NCI-H187 treated with DMSO at 0.1 percent for 48 hours (cell line): ENCODE data around the gene TENM3.
"Not testable (repeated sequence)": the region's sequence is repeated elsewhere in the genome, so short reads cannot be mapped to it uniquely, and the experiment has no call there.

Experiments used
- DNase-seq: peaks from one replicate; lab custom pipeline; 2025; lab: John Stamatoyannopoulos, UW

The TENM3 gene

DNA sequence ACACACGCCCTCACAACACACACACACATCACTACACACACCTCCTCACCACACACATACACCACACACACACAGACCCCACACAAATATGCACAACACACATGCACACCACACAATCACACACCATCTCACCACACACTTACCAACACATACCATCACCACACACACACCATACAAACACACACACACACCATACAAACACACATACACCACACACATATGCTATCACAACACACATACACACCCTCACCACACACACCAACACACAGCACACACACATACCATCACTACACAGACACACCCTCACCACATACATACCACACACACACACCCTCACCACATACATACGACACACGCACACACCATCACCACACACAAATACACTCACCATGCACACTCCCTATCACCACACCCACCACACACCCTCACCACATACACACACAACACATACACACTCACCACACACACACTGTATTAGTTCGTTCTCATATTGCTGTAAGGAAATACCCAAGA lies 567.0 kb downstream of the TENM3 start:
- DNase-seq: no peak

DNA sequence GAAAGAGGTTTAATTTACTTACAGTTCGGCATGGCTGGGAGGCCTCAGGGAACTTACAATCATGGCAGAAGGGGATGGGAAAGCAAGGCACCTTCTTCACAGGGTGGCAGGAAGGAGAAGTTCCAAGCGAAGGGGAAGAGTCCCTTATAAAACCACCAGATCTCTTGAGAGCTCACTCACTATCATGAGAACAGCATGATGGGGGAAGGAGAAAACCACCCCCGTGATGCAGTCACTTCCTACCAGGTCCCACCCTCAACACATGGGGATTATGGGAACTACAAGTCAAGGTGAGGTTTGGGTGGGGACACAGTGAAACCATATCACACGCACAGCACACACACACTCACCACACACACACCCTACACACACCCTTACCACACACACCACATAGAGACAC lies 569.7 kb downstream of the TENM3 start:
- DNase-seq: no peak

DNA sequence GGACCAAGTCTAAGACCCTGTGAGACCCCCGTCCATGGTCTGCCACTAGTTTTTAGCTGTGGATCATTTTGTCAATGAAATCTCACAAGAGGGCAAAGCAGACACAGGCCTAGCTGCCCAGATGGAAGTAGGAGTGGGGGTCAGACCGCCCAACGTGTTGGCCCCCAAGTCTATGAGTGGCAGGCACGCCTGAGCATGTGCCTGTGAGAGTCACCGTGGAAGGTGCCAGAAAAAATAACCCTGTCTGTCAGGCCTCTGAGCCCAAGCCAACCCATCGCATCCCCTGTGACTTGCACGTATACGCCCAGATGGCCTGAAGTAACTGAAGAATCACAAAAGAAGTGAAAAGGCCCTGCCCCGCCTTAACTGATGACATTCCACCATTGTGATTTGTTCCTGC lies 570.9 kb downstream of the TENM3 start:
- not testable (repeated sequence) for DNase-seq

DNA sequence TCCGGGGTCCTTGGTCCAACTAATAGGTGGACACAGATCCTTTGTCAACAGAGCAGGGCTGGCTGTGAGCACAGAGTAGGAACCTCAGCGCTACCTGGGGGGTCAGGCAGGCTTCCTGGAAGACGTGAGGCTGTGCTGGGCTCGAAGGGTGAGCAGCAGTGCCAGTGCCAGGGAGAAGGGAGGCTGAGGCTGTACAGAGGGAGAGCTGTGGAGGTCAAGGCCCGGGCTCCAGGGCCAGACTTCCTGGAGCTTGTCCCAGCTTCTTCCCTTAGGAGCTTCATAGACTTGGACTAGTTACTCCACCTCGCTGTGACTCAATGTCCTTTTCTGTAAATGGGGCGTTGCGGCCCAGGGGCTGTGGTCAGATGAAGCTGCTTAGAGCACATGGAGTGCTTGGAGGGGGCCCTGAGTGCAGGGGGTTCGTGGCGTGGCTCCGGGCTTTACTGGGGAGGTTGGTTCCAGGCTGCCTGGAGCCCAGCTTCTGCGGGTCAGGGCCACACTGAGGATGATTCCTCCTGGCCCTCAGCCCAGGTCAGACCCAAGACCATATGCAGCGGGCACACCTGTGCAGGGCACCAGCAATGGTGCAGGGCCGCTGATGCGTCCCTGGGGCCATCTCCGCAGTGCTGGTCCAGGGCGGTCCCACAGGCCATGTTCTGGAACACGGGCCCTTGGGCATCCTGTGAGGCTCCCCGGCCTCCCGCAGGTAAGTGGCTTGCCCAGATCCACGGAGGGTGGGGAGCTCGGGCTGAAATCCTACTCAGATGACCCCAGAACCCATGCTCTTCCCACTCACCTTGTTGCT lies 575.9 kb downstream of the TENM3 start:
- no peak for DNase-seq

DNA sequence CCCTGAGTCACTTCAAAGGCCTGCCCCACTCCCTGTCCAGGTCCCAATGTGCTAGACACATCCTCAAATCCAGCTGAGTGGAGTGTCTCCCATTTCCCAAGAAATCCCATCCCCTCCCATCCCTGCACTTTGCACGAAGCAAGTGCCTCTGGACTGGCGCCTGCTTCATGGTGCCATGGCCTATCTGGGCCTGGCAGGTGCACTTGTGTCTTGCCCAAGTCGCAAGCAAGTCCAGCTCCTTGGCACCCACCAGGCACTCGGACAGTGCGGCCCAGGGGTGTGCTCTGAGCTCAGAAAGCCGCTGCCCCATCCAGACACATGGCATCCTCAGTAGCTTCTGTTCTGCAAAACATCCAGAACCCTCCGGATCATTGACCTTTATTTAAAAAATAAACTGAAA lies 576.5 kb downstream of the TENM3 start:
- DNase-seq: no peak

DNA sequence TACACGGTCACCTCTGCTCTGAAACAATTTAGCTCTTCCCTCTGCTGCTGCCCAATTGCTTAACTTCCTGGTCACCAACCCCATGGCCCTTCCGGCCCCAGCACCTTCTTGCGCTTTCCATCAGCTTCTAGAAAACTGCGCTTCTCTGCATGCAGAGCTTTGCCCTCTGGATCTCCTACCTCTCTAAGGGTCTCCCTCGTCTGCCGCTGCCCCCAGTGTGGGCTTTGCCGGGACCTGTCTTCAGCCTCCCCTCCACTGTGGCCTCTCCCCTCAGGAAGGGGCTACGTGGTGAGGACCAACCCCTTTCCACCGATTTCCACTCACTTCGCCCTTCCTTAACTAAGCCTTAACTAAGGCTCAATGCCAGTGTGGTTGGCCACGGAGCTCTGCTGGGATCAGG lies 579.4 kb downstream of the TENM3 start:
- DNase-seq: no peak

DNA sequence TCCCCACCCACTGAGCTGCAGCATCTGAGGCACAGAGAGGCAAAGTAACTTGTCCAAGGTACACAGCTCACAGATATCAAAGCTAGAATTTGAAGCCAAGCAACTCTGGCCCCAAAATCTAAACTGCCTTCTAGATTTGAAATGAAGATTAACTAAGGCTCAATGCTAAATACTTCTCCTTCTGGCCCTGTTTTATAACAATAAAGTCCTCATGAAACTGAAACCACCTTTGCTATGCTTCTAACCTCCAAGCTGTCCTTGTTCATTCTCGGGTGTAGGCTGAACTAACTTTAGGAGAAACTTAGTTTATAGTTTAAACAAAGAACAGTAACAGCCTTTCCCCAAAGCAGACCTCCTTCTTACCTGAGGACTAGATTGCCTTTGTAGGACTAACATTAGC lies 580.4 kb downstream of the TENM3 start:
- DNase-seq: no peak

DNA sequence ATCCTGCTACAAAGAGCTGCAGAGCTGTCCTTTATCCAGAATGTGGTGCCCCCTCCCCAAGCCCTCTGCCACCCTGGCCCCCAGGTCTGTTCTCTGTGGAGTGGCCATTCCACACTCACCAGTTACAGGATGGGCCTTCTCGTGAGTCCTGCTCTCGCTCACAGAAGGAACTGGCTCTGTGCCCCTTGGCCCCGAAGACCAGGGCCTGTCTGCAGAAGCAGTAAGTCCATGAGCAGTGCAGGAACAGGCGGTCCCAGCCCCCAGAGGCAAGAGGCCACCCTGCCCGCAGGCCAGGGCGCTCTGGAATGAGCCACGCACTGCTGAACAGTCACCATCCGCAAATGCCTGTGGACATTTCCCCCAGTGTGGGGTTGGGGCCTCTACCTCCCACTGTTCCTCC lies 581.8 kb downstream of the TENM3 start:
- DNase-seq: no peak

DNA sequence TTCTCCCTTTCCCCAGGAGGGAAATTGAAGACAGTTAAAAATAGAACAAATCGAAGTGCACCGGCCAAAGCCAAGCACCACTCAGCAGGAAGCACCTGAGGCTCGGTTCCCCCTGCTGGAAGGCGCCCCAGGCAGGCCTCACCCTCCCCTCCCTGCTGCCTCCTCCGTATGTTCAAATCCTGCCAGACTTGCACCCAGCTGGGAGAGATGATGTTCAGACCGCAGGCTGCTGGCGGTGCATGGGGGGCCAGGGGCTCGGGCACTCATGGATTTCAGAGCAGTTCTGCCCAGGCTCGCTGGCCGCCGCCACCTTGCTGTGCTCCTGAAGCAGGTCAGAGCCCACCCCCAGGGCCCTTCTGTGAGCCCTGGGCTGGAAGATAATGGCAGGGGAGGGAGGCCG lies 582.6 kb downstream of the TENM3 start:
- no peak for DNase-seq

DNA sequence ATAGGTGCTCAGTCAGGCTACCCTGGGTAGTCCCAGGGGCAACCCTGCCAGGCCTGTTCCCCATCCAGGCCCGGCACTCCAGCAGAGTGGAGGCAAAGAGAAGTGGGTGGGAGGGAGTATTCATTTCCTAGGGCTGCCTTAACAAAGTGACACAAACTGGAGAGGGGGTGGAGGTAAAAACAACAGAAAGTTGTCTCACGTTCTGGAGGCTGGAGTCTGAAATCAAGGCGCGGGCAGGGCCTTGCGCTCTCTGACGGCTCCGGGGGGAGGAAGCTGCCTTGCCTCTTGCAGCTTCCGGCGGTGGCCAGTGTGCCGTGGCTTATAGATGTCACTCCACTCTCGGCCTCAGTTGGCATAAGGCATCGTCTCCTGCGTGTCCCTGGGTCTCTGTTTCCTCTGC lies 583.2 kb downstream of the TENM3 start:
- DNase-seq: no peak

DNA sequence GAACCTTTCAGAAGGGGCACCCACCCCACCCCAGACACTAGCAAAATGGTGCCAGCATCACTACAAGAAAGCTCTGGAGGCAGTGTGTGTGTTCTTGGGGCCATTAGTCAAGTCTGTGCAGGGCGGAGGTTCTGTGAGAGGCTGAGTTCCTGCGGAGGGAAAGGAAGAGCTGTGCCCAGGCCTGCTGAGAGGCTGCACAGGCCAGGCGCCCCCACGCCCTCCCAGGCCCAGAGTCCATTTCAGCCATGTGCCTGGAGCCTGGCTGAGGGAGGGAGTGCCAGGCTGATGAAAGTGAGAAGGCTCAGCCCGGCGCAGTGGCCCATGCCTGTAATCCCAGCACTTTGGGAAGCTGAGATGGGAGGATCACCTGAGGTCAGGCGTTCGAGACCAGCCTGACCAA lies 584.0 kb downstream of the TENM3 start:
- DNase-seq: no peak

DNA sequence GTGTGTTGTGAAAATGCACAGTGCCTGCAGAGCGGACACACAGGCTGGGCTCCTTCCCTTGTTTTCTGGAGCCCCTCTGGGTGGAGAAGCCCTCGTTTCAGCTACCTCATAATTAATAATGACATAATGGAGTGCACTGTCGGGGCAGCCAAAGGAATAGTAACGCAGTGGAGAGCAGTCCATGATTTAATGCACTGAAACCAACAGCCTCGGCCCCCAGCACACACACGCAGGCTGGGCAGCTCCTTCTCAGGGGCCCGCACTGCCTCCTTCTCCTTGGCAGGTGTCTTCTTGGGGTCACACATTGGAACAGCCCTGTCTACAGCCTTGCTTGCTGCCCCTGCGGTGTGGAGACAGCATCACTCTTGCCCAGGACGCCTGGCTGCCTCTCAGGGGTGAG lies 584.8 kb downstream of the TENM3 start:
- no peak for DNase-seq

DNA sequence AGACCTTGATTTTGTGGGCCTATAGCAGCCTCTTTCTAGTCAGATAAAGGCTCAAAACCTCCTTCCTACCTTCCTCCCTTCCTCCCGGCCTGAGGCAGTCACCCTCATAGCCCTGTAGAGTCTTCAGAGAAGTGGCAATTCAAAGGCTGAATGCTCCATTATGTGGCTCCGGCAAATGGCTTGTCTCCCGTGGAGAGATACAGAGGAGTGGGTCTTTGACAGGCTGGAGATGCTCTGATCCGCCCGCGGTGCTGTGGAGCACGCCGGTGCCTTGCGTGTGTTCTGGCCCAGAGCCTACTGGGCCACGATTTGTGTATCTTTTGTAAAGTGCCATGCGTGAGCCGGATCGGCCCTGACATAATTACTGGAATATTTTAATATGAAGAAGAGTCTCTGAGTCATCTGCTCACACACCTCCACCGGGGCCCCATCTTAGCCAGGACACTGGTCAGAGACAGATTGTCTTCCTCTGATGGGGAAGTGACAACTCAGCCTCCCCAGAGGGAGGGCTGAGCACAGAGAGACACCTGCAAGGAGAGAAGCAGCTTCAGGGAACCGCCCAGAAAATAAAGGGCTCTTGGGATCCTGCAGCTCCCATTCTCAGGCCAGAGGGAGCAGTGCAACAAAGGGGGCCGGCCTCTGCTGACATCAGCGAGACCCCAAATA lies 585.3 kb downstream of the TENM3 start:
- no peak for DNase-seq

DNA sequence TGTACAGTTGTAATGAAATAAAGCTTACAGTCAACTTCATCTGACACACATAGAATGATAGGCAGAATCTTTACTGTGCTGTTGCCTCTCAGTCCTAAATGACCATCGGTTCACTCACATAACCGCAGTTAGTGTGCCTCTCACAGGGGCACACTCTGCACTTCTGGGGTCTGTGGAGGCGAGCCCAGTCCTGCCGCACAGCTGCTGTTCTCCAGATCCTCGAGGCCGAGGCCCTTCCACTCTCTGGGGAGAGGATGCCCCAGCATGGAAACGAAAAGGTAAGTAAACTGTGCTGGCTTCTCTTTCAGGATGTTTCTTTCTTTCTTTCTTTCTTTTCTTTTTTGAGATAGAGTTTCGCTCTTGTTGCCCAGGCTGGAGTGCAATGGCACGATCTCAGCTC lies 586.0 kb downstream of the TENM3 start:
- DNase-seq: no peak

DNA sequence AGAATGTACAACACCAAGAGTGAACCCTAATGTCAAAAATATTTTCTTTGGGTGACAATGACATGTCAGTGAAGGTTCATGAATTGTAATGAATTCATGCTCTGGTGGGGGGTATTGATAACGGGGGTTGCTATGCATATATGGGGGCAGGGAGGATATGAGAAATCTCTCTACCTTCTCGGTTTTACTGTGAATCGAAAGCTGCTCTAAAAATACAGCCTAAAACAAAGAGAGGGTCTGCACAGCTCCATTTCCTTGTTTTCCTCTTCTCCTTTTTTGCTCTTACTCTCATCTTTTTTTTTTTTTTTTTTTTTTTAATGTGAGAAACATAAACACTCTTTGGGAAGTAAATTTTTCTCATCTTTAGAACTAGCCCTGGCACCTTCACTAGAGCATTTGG lies 588.2 kb downstream of the TENM3 start:
- no peak for DNase-seq

DNA sequence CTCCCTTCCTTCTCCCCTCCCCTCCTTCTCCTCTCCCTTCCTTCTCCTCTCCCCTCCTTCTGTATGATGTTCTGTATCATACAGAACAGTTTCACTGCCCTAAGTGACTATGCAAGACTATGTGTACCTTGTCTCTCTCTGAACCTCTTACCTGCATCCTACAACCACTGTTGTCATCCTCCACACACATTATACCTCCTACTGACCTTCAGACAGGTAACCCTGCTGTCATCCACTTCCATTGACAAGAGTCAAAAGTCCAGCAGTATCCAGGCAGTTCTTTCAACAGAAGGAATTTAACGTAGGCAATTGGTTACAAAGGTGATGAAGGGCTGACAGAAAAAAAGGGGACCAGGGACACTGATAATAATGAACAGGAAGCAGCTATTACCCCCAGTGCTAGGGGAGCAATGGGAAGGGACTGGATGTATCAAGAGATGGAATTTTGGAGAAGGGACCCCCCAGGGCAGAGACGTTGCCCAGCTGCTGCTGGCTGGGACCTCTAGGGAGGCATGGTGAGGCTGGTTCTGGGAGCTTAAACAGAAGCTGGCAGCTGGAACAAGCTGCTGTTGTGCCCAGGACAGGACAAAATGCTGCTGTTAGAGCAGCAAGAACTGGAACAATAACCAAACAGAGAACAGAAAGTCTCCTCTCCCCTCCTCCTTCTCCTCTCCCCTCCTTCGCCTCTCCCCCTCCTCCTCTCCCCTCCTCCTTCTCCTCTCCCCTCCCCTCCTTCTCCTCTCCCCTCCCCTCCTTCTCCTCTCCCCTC lies 589.3 kb downstream of the TENM3 start:
- DNase-seq: no peak

DNA sequence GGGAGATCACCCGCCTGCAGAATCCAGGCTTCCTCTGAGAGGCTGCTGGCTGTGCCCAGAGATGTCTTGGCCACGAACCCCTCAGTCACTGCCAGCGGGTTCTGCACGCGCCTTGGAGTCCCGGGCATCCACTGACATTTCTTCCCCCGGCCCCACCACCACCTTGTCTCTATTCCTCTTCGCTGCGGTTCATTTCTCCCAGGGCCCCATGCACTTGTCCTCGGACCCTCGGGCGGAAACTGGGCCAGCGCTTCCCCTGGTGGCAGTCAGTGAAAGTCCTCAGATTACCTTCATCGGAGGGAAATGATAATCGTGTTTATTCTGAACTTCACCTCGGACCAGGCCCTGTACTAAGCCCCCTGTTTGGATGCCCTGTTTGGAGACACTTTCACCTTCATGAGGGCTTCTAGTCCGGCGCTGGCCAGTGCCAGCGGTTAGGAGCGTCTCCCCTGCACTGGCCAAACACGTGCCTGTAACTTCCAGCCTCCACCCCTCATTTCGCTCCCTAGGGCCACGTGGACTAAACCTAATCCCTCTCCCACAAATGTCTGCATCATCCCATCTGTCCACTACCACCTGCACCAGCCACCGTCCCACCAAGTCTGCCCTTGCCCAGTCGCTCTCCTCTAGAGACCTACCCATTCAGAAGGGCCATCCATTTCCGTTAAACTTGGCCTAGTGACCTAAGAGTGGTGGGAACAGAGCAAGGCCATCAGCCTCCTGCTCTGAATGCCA lies 592.0 kb downstream of the TENM3 start:
- DNase-seq: no peak

DNA sequence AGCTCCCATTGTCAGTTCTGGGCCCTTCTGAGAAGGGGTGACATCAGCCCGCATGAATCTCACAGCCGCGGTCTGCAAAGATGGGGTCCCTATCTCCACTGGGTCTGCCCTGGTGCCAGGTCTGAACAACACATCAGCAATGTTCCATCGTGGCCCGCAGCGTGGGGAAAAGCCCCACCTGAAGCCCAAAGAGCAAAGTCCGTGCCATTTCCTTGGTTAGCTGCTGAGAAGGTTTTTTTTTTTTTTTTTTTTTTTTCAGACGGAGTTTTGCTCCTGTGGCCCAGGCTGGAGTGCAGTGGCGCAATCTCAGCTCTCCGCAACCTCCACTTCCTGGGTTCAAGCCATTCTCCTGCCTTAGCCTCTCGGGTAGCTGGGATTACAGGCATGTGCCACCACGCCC lies 594.6 kb downstream of the TENM3 start:
- no peak for DNase-seq

DNA sequence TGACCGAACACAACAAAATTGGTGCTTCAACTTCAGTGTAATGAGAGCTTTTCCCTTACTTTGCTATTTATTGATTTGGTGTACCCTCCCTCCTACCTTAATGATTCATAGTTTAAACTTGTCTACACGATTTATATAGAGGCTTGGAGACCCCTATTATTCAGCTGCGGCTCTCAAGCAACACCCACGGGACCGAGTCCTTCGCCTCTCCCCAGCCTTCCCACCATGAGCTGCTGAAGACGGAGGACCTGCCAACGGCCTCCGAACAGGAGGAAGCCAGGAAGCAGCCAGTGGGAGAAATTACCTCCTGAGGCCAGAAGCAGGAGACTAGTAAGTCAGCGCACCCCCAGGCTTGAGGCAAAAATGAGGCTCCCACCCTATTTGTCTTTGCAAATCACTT lies 595.3 kb downstream of the TENM3 start:
- DNase-seq: no peak

DNA sequence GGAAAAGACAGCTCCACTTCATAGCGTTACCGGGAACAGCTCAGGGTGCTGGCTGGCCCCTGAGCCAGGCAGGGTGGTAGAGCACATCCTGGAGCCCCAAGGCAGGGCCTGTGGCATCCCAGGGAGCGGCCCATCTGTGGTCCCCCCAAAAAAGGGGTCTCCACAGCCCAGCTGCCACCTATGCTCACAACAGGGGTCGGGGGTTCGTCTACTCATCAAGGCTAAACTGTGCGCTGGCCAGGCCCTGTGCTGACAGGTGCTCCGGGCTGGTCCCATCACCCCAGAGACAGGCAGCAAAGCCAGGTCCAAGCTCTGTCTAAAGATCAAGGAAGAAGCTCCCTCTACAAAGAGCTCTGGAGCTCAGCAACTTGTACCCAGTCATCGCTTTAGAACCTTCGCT lies 596.1 kb downstream of the TENM3 start:
- no peak for DNase-seq

DNA sequence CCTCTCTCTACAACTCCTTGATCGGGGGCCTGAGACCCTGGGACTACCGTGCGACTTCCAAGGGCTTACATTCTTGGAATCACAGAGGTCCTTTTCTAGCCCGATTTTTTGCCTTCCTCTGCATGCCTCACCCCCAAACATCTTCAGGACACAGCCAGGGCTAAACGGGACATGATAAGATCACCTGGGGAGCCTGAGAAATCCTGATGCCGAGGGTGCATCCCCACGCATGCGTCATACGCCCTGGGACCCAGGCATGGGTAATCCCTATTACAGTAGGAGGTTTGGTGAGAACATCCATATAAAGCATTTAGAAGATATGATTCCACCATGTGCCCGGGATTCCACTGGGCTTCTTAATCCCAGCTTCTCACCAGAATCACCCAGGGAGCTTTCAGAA lies 596.9 kb downstream of the TENM3 start:
- DNase-seq: no peak

DNA sequence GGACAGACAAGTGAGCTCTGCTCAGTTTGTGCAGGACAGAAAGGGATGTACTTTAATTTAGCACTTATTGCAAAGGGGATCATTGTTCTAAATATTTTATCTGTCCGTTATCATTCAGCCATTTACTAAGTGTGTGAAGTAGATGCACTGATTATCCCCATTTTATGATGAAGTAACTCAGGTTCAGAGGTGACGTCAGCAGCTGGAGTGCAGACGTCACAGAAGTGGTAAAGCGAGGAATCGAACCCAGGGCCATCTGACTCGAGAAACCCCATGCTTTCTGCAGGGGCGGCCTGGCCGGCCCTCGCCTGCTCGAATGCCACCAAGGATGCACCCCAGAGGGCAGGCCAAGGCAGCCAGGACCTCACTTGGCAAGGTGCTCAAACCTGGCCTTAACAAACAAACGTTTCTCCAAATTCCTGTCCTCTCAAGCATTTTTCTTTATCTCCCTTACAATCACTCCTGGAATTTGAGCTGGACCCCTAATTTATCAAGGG lies 599.0 kb downstream of the TENM3 start:
- no peak for DNase-seq
